Fibroblast of upper back skin (primary cell): ENCODE data around the gene DOP1A.

ENCODE experiments used
- DNase-seq: peaks from one replicate; pipeline ENCODE4 v3.0.0-alpha.2; 2013

DOP1A gene

GRCh38 chr6:83083476-83083875 lies 16.0 kb downstream of the DOP1A start:
- no peak for DNase-seq

GRCh38 chr6:83086751-83087150 lies 19.3 kb downstream of the DOP1A start:
- no peak for DNase-seq

DNA sequence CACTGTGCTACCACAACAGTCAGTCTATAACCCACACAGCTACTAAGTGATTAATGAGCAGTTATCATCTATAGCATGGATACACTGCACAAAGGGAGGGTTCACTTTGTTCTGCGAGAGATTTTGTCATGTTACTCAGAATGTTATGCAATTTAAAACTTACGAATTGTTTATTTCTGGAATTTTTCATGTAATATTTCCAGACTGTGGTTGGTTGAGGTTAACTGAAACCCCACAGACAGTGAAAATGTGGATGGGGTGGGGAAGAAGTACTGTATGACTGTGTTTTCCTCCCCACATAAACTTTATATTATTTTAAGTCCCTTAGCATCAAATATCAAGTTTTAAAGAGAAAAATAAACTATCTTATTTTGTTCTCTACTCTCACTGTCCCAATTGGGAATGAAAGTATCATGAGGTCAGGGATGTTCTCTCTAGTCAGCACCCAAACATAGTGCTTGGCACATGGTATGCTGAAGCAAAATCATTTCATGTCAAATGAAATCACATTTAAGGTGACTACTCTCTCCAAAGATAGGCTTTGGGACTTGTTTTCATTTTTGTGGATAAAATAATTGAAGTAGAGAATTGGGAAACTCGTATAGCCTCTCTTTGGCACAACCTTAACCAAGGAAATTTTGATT lies 25.4 kb downstream of the DOP1A start:
- DNase-seq = peak; percentile 25

DNA sequence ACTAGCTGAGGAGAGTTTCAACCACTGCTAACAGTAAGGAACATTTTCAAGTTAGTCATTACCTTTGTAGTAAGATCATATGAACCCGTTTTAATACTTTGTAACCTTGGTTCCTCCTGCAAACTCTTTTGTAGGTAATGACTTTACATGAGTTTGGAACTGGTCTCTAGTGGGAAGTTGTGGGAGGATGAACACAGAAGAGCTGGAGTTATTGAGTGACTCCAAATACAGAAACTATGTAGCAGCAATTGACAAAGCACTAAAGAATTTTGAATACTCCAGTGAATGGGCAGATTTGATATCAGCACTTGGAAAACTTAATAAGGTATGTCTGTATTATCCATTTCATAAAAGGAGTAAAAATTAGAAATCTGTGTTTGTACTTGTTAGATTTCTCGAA lies 29.3 kb downstream of the DOP1A start:
- peak; percentile 30 for DNase-seq

GRCh38 chr6:83097204-83097603 lies 29.7 kb downstream of the DOP1A start:
- peak; percentile 19 for DNase-seq

DNA sequence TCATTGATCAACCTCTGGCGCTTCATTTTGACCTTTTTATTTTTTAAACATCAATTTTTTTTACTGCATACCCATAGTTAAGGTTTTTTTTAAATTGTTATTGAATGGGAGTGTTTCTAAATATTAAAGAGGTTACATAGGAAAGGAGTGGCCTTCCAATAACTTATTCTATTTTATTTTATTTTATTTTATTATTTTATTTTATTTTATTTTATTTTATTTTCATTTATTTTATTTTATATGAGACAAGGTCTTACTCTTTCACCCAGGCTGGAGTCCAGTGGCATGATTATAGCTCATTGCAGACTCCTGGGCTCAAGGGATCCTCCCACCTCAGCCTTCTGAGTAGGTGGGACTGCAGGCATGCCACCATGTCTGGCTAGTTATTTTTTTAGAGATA lies 30.2 kb downstream of the DOP1A start:
- DNase-seq = no peak

GRCh38 chr6:83098589-83098988 lies 31.1 kb downstream of the DOP1A start:
- no peak for DNase-seq

DNA sequence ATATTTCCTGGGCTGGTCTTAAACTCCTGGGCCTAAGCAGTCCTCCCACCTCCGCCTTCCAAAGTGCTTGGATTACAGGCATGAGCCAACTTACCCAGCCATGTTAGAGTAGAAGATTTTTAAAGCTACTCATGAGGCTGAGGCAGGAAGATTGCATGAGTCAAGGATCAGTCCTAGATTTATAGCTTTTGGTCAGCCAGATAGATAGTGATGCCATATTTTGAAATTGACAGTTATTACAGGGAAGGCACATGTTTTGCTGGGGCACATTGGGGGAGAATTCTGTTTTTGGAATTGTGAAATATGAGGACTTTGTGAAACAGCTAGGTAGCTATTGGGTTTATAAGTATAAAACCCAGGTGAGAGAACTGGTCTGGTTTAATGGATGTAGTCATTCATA lies 40.9 kb downstream of the DOP1A start:
- DNase-seq = peak; percentile 22

DNA sequence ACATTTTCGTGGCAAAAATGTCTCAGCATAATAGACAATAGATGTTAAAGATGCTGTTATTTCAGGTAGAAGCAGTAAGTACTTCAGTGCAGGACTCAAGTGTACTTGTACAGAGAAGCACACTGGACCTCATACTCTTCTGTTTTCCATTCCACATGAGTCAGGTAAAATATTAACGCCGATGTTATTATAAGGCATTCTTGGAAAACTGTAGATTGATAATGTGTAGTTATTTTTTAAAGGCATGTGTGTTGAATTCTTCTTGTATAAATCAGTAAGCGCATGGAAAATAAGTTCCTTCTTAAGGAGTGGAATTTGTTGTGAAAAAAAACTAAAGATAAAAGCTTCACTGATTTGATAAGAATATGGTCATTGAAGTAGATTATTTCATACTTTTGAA lies 45.8 kb downstream of the DOP1A start:
- no peak for DNase-seq

DNA sequence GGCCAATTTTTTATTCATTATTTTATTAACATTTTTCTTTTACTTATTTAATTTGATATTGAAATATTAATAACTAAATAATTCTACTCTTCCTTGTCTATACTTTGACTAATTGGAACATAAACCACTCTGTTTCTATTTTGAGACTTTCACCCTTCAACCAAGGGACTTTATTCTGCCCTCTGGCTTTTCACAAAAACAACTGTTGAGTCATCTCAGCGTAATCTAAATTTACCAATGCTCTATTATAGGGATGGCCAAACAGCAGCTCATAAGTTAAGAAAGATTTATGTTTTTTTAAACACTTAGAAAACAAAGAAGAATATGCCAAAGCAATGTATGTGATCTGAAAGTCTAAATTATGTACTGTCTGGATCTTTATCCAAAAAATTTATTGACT lies 46.7 kb downstream of the DOP1A start:
- no peak for DNase-seq

GRCh38 chr6:83117802-83118201 lies 50.3 kb downstream of the DOP1A start:
- no peak for DNase-seq

GRCh38 chr6:83119742-83120300 lies 52.4 kb downstream of the DOP1A start:
- DNase-seq = no peak

DNA sequence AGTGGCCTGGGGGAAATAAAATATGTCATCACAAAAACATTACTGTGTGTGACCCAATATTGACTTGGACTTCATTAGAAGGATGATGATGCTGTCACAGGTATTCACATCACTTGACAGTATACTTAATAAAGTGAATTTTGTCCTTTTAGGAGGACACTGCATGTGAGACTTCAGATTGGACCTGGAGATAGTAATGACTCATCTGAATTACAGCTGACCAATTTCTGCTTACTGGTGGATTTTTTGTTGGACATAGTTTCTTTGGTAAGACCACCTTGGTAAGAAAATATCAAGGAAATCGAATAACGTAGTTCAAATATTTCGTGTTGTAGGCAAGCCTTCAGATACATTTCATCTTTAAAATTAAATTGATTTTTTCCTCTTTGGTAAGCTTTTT lies 57.1 kb downstream of the DOP1A start:
- DNase-seq = no peak

DNA sequence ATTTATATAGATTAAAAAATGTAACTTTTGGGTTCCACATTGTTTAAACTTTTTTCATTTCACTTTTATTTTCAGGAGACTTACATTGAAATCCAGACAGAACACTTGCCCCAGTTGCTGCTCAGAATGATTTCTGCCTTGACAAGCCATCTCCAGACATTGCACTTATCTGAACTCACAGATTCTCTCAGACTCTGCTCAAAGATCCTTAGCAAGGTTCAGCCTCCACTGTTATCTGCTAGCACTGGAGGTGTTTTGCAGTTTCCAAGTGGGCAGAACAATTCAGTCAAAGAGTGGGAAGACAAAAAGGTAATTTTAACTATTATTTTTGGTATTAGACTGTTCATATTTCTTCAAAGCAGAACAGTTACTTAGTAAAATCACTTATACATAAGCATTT lies 58.0 kb downstream of the DOP1A start:
- no peak for DNase-seq

GRCh38 chr6:83126223-83126622 lies 58.8 kb downstream of the DOP1A start:
- DNase-seq = no peak

GRCh38 chr6:83126807-83127206 lies 59.3 kb downstream of the DOP1A start:
- DNase-seq = no peak

GRCh38 chr6:83127258-83127657 lies 59.8 kb downstream of the DOP1A start:
- no peak for DNase-seq

DNA sequence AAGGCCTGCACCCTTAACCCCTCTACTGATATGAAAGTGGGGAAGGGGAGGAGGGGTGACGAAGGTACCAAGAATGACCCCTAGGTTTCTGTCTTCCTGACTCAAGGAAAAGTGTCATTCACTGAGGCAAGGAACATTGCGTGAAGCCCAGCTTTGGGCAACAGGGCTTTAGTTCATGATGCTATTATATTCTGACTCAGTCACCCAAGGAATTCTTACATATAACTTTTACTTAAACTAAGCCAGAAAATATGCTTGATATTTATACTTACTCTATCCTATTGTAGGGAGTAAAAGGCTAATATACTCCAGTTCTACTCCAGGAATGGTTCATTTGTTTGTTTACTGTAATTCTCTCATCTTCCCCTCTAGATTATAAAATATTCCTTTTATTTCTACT lies 60.5 kb downstream of the DOP1A start:
- no peak for DNase-seq

GRCh38 chr6:83132121-83132520 lies 64.7 kb downstream of the DOP1A start:
- DNase-seq = no peak

DNA sequence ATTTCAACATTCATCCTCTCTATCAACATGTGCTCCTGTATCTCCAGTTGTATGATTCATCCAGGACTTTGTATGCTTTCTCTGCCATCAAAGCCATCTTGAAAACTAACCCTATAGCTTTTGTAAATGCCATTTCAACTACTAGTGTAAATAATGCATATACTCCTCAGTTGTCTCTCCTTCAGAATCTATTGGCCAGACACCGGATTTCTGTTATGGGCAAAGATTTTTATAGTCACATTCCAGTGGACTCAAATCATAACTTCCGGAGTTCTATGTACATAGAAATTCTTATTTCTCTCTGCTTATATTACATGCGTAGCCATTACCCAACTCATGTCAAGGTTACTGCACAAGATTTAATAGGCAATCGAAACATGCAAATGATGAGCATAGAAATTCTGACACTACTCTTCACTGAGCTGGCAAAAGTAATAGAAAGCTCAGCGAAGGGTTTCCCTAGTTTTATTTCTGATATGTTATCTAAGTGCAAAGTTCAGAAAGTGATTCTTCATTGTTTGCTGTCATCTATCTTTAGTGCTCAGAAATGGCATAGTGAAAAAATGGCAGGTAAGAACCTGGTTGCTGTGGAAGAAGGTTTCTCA lies 70.7 kb downstream of the DOP1A start:
- DNase-seq = no peak

DNA sequence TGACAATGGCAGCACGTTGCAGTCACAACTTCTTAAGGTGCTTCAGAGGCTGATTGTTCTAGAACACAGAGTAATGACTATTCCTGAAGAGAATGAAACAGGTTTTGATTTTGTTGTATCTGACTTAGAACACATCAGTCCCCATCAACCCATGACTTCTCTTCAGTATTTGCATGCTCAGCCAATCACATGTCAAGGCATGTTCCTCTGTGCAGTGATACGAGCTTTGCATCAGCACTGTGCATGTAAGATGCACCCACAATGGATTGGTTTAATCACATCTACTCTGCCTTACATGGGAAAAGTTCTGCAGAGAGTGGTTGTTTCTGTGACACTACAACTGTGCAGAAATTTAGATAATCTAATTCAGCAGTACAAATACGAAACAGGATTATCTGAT lies 71.3 kb downstream of the DOP1A start:
- DNase-seq = no peak

DNA sequence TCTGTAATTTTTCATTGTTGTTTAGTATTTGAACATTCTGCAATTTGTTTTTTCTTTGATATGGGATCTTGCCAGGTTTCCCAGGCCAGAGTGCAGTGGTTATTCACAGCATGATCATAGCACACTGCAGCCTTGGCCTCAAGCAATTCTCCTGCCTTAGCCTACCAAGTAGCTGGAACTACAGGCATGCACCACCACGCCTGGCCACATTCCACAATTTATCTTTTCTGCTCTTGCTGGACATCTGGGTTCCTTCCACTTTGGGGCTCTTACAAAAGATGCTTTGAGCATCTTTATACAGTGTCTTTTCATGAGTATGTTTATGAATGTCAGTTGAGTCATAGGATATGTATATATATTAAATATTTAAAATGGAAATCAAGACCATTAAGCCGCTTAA lies 83.6 kb downstream of the DOP1A start:
- DNase-seq = no peak

- DNase-seq = no peak
These were observed 85.4 kb downstream of the DOP1A start for GRCh38 chr6:83152913-83153312.

DNA sequence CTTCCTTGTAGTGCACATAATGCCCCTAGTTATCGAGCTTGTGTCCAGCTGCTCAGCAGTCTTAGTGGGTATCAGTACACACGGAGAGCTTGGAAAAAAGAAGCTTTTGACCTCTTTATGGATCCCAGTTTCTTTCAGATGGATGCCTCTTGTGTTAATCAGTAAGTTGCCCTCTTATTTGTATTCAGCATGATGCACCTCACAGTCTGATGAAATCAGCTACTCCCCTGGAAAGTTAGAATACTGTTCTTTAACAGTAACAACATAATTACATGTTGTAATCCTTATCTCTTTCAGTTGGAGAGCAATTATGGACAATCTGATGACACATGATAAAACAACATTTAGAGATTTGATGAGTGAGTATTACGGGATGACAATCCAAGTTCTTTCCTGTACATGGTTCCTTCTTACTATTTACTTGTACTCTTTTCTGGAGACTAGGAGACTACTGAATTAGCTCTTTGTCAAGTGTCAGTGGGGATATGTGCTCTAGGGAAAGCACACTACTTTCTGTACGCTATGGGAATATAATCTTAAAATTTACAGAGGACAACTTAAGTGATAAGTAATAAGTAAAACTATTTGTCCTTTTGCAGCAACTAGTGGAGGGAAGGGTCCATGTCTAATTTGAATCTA lies 86.5 kb downstream of the DOP1A start:
- no peak for DNase-seq
